B cell (primary cell): ENCODE measurements around the gene CENPX. TPM values are rescaled to one million over a fixed set of nuclear protein-coding genes. Genes with fewer than 3 reads are reported as not detected.

Experiments used
- ATAC-seq: fragments of 200-7000 bp; cut with Tn5 transposase; one replicate; pipeline ENCODE4 v1.10.0; 2021; ENCODE audit warnings: low read depth, mild to moderate bottlenecking, moderate number of reproducible peaks, moderate library complexity
- CTCF ChIA-PET: fragments of 350-600 bp; sonication (Branson Sonifier 250); formaldehyde crosslinking; loops from one replicate; lab custom pipeline; 2021; ENCODE audit warnings: antibody characterized with exemption, inconsistent platforms; lab: Charles Lee
- POLR2A ChIA-PET: fragments of 350-600 bp; sonication (Branson Sonifier 250); formaldehyde crosslinking; loops from one replicate; lab custom pipeline; 2021; ENCODE audit warnings: antibody characterized with exemption; lab: Charles Lee
- DNase-seq: peaks from one replicate; pipeline ENCODE4 v3.0.0; 2013
- H2AFZ ChIP-seq: 2 replicates; pipeline ENCODE4 v1.6.1; 2012; ENCODE audit warnings: mild to moderate bottlenecking, low read depth, low read length; ENCODE audit not compliant: insufficient read depth, poor library complexity, severe bottlenecking
- H3K27ac ChIP-seq, 2 donors: 1 replicate in 1 of 2; 2 replicates in 1 of 2; pipeline ENCODE4 v1.5.1; 2012 to 2013; ENCODE audit warnings: low read length in 2 of 2, mild to moderate bottlenecking in 2 of 2, moderate library complexity in 1 of 2
- H3K27me3 ChIP-seq, 4 experiments: fragments of 200-600 bp in 1 of 4; sonication (generic) in 1 of 4; replicated peaks in 1 of 4; 1 replicate in 2 of 4; 2 replicates in 2 of 4; pipeline versions ENCODE4 v1.6.1 to v1.7.0; 2013 to 2016; ENCODE audit warnings: low read length in 3 of 4, mild to moderate bottlenecking in 2 of 4, mixed read lengths in 1 of 4, moderate library complexity in 1 of 4; ENCODE audit not compliant: insufficient read depth in 4 of 4, control insufficient read depth in 3 of 4; ENCODE audit errors: control extremely low read depth in 1 of 4
- H3K36me3 ChIP-seq, 2 experiments: replicated peaks in 1 of 2; 1 replicate in 1 of 2; 2 replicates in 1 of 2; pipeline versions ENCODE4 v1.6.1 to v1.7.1; 2013; ENCODE audit warnings: low read length in 1 of 2; ENCODE audit not compliant: insufficient read depth in 2 of 2, control insufficient read depth in 1 of 2; ENCODE audit errors: control extremely low read depth in 1 of 2, extremely low read depth in 1 of 2
- H3K4me1 ChIP-seq, 2 donors: fragments of 200-600 bp in 1 of 2; sonication (generic) in 1 of 2; 1 replicate in 1 of 2; 2 replicates in 1 of 2; pipeline versions ENCODE4 v1.5.1 to v1.6.1; 2013 to 2017; ENCODE audit warnings: low read length in 2 of 2; ENCODE audit not compliant: control insufficient read depth in 2 of 2, insufficient read depth in 2 of 2
- H3K4me2 ChIP-seq: replicated peaks from 2 replicates; pipeline ENCODE3; 2012; ENCODE audit warnings: mild to moderate bottlenecking, low read depth, low read length; ENCODE audit not compliant: poor library complexity, severe bottlenecking
- H3K4me3 ChIP-seq, 5 experiments: fragments of 200-600 bp in 1 of 5; sonication (generic) in 1 of 5; 1 replicate in 3 of 5; 2 replicates in 2 of 5; pipeline versions ENCODE4 v1.5.1 to v1.7.0; 2011 to 2016; ENCODE audit warnings: low read length in 4 of 5, mild to moderate bottlenecking in 4 of 5, low read depth in 2 of 5, control low read depth in 1 of 5, moderate library complexity in 1 of 5; ENCODE audit not compliant: insufficient read depth in 1 of 5; ENCODE audit errors: control extremely low read depth in 1 of 5, extremely low read depth in 1 of 5
- H3K79me2 ChIP-seq: fragments of 200-600 bp; sonication (generic); one replicate; pipeline ENCODE4 v1.6.0; 2016; ENCODE audit warnings: low read length; ENCODE audit not compliant: control insufficient read depth, insufficient read depth
- H3K9ac ChIP-seq: fragments of 200-600 bp; sonication (generic); 2 replicates; pipeline ENCODE4 v1.6.1; 2017; ENCODE audit warnings: mild to moderate bottlenecking, low read length, moderate library complexity
- H3K9me3 ChIP-seq, 3 donors: one replicate each; pipeline versions ENCODE4 v1.6.1 to v1.7.1; 2013; ENCODE audit warnings: low read length in 2 of 3; ENCODE audit not compliant: control insufficient read depth in 2 of 3, insufficient read depth in 1 of 3; ENCODE audit errors: control extremely low read depth in 1 of 3
- H4K20me1 ChIP-seq: 2 replicates; pipeline ENCODE4 v1.6.0; 2012; ENCODE audit warnings: mild to moderate bottlenecking, low read length; ENCODE audit not compliant: insufficient read depth, control insufficient read depth, poor library complexity, severe bottlenecking
- H3K27ac Mint-ChIP-seq: one replicate; pipeline ENCODE4 v1.8.0; 2021; ENCODE audit warnings: mixed read lengths
- H3K27me3 Mint-ChIP-seq: one replicate; pipeline ENCODE4 v1.8.0; 2021; ENCODE audit warnings: mixed read lengths
- H3K4me1 Mint-ChIP-seq: one replicate; pipeline ENCODE4 v1.8.0; 2021; ENCODE audit warnings: mixed read lengths
- H3K4me3 Mint-ChIP-seq: one replicate; pipeline ENCODE4 v1.8.0; 2021; ENCODE audit warnings: mixed read lengths
- H3K9me3 Mint-ChIP-seq: one replicate; pipeline ENCODE4 v1.8.0; 2022; ENCODE audit warnings: mixed read lengths; ENCODE audit not compliant: insufficient read depth
- EZH2 ChIP-seq: IDR thresholded peaks from 2 replicates; pipeline ENCODE4 v1.6.1; 2012; ENCODE audit warnings: borderline replicate concordance, low read depth, mild to moderate bottlenecking, moderate library complexity, low read length; ENCODE audit not compliant: insufficient read depth, poor library complexity, severe bottlenecking
- WGBS: methylation state at CpG from one replicate; pipeline ENCODE4 v1.1.5; 2013; ENCODE audit warnings: missing lambda C conversion rate; ENCODE audit not compliant: insufficient coverage; 5-methylcytosine and 5-hydroxymethylcytosine counted together
- intact Hi-C: fragments of 100-400 bp; cut with micrococcal nuclease; formaldehyde crosslinking; loops from one replicate; pipeline ENCODE4 v1.10.0; 2022
- polyA plus RNA-seq: library from polyadenylated mRNA; depleted of rRNA; stranded (reverse); fragments of >200 nt; gene quantifications from 2 replicates; pipeline ENCODE4 v1.2.3, GENCODE V29; 2012
- total RNA-seq, 2 donors: library from RNA; stranded (reverse); fragments of 120-200 nt in 1 of 2; gene quantifications; 1 replicate in 1 of 2; 2 replicates in 1 of 2; pipeline versions ENCODE4 v1.2.3 to v1.2.4, GENCODE V29; 2013 to 2022
- TF ChIP-seq, protein P1 (sequence below): fragments of 200-600 bp; IDR thresholded peaks from one replicate; pipeline ENCODE4 v1.8.0; 2022; ENCODE audit warnings: antibody characterized with exemption, mild to moderate bottlenecking

Gene CENPX
- total and polyA plus RNA-seq, 2 donors (not counting 1 experiment from before 2014, with no cell fraction given): 37.0 to 40.1 TPM

DNA sequence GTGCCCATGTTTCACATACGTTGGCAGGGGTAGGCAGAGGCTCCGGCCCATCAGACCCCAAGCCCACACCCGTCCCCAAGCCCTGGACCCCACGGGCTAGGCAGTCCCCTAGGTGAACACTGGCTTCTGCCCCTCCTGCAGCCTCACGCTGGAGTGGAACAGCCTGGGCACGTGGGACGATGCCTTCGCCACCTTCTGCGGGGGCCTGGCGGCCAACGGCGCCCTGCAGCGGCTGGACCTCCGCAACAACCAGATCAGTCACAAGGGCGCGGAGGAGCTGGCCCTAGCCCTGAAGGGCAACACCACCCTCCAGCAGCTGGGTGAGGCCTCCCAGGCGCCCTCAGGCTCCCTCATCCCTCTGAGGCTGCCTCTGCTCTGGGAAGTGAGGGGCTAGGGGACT is 2.2 kb upstream of the CENPX start:
- Histone ChIP-seq H3K4me3 (no peak overlapping the region), H3K36me3 (no peaks in the 10 kb centered on the region), H3K79me2 (peaks cover 23% of the 10 kb centered on the region), H3K4me2 (no peak overlapping the region), H3K27ac (no peak overlapping the region), H3K4me1 (peaks cover 20 to 35% of the 10 kb centered on the region in 2 donors), H3K9me3 (peaks cover 0 to under 1% (median 0%) of the 10 kb centered on the region in 3 donors), H2AFZ (no peak overlapping the region), H3K27me3 (peaks cover 0 to 27% (median 0%) of the 10 kb centered on the region in 4 experiments), H4K20me1 (peaks cover 43% of the 10 kb centered on the region), H3K9ac (no peak overlapping the region)
- WGBS: 98% methylated on average over 17 of the region's 17 CpGs
- Mint-ChIP-seq H3K27me3 (no peaks in the 10 kb centered on the region), H3K4me3 (no peak overlapping the region), H3K27ac (no peak overlapping the region), H3K4me1 (peaks cover 20% of the 10 kb centered on the region), H3K9me3 (no peaks in the 10 kb centered on the region)
- TF ChIP-seq, protein P1, sequence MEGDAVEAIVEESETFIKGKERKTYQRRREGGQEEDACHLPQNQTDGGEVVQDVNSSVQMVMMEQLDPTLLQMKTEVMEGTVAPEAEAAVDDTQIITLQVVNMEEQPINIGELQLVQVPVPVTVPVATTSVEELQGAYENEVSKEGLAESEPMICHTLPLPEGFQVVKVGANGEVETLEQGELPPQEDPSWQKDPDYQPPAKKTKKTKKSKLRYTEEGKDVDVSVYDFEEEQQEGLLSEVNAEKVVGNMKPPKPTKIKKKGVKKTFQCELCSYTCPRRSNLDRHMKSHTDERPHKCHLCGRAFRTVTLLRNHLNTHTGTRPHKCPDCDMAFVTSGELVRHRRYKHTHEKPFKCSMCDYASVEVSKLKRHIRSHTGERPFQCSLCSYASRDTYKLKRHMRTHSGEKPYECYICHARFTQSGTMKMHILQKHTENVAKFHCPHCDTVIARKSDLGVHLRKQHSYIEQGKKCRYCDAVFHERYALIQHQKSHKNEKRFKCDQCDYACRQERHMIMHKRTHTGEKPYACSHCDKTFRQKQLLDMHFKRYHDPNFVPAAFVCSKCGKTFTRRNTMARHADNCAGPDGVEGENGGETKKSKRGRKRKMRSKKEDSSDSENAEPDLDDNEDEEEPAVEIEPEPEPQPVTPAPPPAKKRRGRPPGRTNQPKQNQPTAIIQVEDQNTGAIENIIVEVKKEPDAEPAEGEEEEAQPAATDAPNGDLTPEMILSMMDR: no peak
- TF ChIP-seq EZH2: no peak
- DNase-seq (no peak), ATAC-seq (no peak)
- POLR2A ChIA-PET: no interaction called here
- CTCF ChIA-PET: interaction anchor here (2.1 kb wide), 1 partner anchor 65 kb away, joined by 7 read pairs; no protein-coding TSS in a partner anchor
- intact Hi-C loops: no loop called here

DNA sequence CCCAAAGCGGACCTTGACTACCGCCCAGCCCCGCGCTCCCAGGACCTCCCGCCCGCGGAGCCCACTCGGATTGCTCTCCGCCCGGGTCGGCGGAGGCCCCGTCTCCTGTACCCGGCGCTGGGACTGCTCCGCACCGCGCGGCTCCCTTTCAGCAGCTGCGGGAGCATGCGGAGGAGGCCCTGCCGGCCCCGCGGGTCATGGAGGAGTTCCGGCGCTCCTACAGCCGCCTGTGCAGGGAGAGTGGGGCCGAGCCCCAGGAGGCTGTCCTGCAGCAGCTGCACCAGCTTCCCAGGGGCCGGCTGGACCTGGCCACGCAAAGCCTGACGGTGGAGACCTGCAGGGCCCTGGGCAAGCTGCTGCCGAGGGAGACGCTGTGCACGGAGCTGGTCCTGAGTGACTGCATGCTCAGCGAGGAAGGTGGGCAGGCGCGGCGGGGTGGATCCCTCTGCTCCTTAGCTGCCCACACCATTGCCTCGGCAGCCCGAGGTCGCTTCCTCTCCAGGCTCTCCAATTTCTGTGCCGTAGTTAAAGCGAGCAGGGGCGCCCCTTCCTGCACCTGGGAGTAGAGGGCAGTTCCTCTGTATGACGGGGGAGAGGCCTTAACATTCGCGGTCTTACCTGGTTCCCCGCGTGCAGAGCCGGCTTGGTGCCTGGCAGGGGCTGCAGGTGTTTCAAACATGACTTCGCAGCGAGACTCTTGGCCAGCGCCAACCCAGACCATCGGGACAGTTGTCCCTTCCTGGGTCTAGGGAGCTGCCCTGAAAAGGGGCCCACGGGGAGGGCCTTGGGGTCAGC is 966 bp upstream of the CENPX start:
- no peaks in the 10 kb centered on the region for H3K27me3 Mint-ChIP-seq
- H3K27ac ChIP-seq: no peak overlapping the region
- H3K9ac ChIP-seq: peak overlapping the region; percentile 80
- intact Hi-C loops: loop anchor here (1.0 to 2.0 kb wide), 8 partner anchors 14 to 163 kb away; partner anchors contain the start of genes ARHGDIA, ASPSCR1, DCXR and FASN
- H3K4me1 Mint-ChIP-seq: peaks cover 15% of the 10 kb centered on the region
- H3K4me3 Mint-ChIP-seq: peak overlapping the region; percentile 83
- TF ChIP-seq EZH2: no peak
- TF ChIP-seq, protein P1: no peak
- H3K79me2 ChIP-seq: peaks cover 23% of the 10 kb centered on the region
- no peaks in the 10 kb centered on the region for H3K9me3 Mint-ChIP-seq
- POLR2A ChIA-PET: interaction anchor here (0.7 to 1.5 kb wide), 3 partner anchors 14 to 169 kb away, joined by 4 to 13 read pairs (median 5); partner anchors contain the start of genes ASPSCR1 and DCXR
- 5% methylated on average over 55 of the region's 55 CpGs for WGBS
- H4K20me1 ChIP-seq: peaks cover 38% of the 10 kb centered on the region
- no peaks in the 10 kb centered on the region for H3K36me3 ChIP-seq
- DNase-seq (no peak), ATAC-seq (no peak)
- no peak overlapping the region for H3K27ac Mint-ChIP-seq
- peaks cover 0 to 15% (median 0%) of the 10 kb centered on the region in 4 experiments for H3K27me3 ChIP-seq
- H3K4me3 ChIP-seq: peak overlapping the region; percentile 21 to 85 (median 73)
- H3K4me2 ChIP-seq: peak overlapping the region; percentile 95
- peak overlapping the region; percentile 88 for H2AFZ ChIP-seq
- H3K9me3 ChIP-seq: no peaks in the 10 kb centered on the region
- H3K4me1 ChIP-seq: peaks cover 14 to 33% of the 10 kb centered on the region in 2 donors
- CTCF ChIA-PET: interaction anchor here (0.6 to 7.2 kb wide), 3 partner anchors 14 to 438 kb away, joined by 3 to 91 read pairs (median 10); partner anchors contain the start of gene DCXR
